PC-9 (cell line): Measurements from ENCODE around the gene HDHD5.

ENCODE experiments used
- EZH2 ChIP-seq: fragments of 200-600 bp; sonication (generic); IDR thresholded peaks from 2 replicates; pipeline ENCODE4 v1.8.0; 2017; ENCODE audit warnings: antibody characterized with exemption, low read depth
- TF ChIP-seq, protein P1 (sequence below): fragments of 200-600 bp; sonication (generic); conservative IDR thresholded peaks from 2 replicates; pipeline ENCODE4 v1.6.1; 2017; ENCODE audit warnings: mixed run types, antibody characterized with exemption, mild to moderate bottlenecking, moderate library complexity

DNA sequence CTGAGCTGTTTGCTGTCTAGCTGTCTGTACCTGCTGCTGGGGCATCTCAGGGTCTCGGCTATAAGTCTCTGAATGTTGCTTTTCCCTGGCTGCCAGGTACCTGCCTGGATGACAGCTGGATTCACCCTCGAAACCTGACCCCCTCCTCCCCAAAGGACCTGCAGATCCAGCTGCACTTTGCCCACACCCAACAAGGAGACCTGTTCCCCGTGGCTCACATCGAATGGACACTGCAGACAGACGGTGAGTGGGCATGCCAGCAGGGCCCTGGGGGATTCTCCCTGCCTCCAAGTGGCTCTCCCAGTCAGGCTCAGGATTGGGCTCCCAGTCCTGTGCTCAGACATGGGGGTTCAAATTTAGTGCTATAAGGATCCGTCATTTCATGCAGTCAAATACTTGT lies 61.4 kb downstream of the HDHD5 start:
- TF ChIP-seq, protein P1, sequence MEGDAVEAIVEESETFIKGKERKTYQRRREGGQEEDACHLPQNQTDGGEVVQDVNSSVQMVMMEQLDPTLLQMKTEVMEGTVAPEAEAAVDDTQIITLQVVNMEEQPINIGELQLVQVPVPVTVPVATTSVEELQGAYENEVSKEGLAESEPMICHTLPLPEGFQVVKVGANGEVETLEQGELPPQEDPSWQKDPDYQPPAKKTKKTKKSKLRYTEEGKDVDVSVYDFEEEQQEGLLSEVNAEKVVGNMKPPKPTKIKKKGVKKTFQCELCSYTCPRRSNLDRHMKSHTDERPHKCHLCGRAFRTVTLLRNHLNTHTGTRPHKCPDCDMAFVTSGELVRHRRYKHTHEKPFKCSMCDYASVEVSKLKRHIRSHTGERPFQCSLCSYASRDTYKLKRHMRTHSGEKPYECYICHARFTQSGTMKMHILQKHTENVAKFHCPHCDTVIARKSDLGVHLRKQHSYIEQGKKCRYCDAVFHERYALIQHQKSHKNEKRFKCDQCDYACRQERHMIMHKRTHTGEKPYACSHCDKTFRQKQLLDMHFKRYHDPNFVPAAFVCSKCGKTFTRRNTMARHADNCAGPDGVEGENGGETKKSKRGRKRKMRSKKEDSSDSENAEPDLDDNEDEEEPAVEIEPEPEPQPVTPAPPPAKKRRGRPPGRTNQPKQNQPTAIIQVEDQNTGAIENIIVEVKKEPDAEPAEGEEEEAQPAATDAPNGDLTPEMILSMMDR, result no peak
- TF ChIP-seq EZH2, result no peak
